GM13976 (cell line): Measurements from ENCODE around the gene MLN.

Experiments used
- DNase-seq: peaks from one replicate; pipeline ENCODE4 v3.0.0; 2012; ENCODE audit warnings: low spot score
- in situ Hi-C: fragments of 300-500 bp; cut with MboI; formaldehyde crosslinking; loops from one replicate; pipeline ENCODE4 v1.12.0; 2022; ENCODE audit warnings: low sequenced_read_pairs, mixed read lengths, inconsistent platforms; ENCODE audit not compliant: unreplicated experiment
- TF ChIP-seq, protein P1 (sequence below): IDR thresholded peaks from 2 replicates; pipeline ENCODE4 v1.5.1; 2012; ENCODE audit warnings: borderline replicate concordance, mild to moderate bottlenecking; ENCODE audit not compliant: insufficient read depth; ENCODE audit errors: extremely low read depth, missing control alignments, control extremely low read depth

The MLN gene

GRCh38 chr6:33813990-33814985 is 10.5 kb upstream of the MLN start:
- in situ Hi-C loops, result no loop called here
- TF ChIP-seq, protein P1, sequence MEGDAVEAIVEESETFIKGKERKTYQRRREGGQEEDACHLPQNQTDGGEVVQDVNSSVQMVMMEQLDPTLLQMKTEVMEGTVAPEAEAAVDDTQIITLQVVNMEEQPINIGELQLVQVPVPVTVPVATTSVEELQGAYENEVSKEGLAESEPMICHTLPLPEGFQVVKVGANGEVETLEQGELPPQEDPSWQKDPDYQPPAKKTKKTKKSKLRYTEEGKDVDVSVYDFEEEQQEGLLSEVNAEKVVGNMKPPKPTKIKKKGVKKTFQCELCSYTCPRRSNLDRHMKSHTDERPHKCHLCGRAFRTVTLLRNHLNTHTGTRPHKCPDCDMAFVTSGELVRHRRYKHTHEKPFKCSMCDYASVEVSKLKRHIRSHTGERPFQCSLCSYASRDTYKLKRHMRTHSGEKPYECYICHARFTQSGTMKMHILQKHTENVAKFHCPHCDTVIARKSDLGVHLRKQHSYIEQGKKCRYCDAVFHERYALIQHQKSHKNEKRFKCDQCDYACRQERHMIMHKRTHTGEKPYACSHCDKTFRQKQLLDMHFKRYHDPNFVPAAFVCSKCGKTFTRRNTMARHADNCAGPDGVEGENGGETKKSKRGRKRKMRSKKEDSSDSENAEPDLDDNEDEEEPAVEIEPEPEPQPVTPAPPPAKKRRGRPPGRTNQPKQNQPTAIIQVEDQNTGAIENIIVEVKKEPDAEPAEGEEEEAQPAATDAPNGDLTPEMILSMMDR, result no peak
- no peak for DNase-seq

- in situ Hi-C loops, result no loop called here
- no peak for DNase-seq
- TF ChIP-seq, protein P1, result no peak
Observed at GRCh38 chr6:33813246-33813904, 9.6 kb upstream of the MLN start.

GRCh38 chr6:33812669-33813068 is 8.9 kb upstream of the MLN start:
- in situ Hi-C loops, result no loop called here
- DNase-seq, result peak; percentile 81

GRCh38 chr6:33809594-33809993 is 5.8 kb upstream of the MLN start:
- in situ Hi-C loops, result no loop called here
- TF ChIP-seq, protein P1, result no peak
- no peak for DNase-seq

More at GRCh38 chr6:33812669-33813068, 8.9 kb upstream of the MLN start:
- TF ChIP-seq, protein P1, result no peak

DNA sequence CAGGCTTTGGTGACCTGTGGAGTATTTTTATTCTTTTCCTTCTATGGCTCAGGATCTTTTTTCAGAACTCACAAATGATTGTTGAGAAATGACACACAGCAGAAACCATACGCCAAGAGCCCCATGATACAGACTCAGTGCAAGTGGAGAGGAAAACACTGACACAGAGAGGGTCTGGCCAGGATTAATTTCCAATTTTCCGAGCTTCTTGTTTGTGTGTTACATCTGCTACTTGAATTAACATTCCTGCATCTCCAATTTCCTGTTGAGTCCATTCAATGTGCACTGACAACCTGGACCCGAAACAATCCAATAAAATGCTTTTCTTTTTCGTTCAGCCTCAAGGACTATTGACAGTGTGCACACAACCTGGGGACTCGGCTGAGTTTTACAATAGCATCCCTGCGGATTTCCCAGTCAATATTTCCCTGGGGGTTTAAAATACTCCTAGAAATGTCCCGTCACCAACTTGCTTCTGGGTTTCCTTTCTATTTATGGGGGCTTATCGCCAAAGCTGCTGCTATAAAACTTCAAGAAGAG is 4.9 kb upstream of the MLN start:
- TF ChIP-seq, protein P1, result no peak
- DNase-seq, result no peak
- in situ Hi-C loops, result no loop called here

DNA sequence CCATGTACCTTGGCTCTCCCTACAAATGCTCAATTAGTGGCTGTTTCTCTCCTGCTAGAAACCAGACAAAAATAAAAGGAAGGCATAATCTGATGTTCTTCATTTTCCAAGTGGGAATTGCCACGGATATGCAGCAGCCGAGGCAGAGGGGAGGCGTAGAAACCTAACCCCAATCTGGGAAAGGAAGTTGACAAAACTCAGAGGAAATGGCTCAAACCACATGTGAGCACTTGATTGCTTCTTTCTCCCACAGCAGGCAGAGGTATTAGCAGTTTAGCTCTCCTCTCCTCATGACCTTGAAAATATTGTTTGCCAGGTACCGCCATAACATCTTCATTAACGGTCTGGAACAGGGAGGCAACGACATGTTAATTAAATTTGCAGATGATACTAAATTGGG is 3.8 kb upstream of the MLN start:
- DNase-seq, result no peak
- TF ChIP-seq, protein P1, result no peak
- in situ Hi-C loops, result no loop called here
